ENCODE data around the gene STK25. TPM values are rescaled to one million over a fixed set of nuclear protein-coding genes. Genes with fewer than 3 reads are reported as not detected.

Gene STK25
- 289 TPM for polyA plus RNA-seq (ENCODE audit: insufficient read length)

DNA sequence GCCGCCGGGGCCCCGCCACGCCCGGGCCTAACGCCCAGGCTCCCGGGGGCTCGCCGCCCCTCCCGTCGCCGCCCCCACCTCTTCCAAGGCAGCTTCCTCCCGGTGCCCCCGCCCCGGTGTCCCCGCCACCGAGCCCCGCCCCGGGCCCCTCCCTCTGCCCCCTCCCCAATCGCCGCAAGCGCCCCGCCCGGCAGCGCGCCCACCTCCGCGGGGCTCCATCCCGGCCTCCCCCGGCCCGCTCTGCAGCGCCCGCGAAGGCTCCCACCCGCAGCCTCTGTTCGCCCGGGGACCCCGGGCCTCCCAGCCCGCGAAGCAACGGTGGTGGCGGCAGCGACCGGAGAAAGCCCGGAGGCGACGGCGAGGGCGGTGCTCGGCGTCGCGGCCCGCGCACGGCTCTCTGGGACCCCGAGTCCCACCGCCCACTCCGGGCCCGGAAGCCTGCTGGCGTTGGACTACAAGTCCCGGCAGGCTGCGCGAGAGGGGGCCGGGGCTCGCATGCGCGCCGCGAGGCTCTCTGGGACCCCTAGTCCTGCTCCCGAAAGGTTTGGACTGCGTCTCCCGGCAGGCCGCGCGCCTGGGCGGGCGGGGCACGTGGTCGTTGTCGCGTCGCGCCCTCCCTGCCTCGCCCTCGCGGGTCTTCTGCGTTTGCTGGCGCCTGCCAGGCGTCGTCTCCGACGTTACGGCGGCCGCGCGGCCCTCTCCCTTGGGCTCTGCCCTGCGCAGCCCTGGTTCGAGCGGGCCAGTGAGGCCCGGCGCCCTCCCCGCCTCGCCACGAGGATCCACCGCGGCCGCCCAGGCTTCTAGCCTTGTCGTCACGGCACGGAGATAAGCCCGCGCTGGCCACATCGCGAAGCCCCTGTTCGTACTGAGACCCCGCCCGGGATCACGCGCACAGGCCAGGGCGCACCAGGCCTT is at the start of gene STK25:
Gene STK25, minus strand, starts transcription at position 345 of the 915 bp plus-strand sequence. CDS start 549 bp downstream, outside the sequence.
- DNase-seq (ENCODE audit: low read depth), result peak; percentile 90

DNA sequence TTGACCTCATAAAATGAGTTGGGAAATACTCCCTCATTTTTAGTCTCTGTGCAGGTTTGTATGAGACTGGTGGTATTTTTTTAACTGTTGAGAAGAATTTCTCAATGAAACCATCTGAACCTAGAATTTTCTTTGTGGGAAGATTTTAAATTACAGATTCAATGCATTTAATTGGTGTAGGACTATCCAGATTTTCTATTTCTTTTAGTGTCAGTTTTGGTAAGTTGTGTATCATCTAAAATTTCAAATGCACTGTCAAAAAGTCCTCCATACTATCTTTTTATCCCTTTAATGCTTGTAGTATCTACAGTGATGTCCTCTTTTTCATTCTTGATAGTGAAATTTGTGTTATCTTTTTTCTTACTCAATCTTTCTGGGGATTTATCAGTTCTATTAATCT is 48.4 kb upstream of the STK25 start:
- no peak for DNase-seq (ENCODE audit: low read depth)

DNA sequence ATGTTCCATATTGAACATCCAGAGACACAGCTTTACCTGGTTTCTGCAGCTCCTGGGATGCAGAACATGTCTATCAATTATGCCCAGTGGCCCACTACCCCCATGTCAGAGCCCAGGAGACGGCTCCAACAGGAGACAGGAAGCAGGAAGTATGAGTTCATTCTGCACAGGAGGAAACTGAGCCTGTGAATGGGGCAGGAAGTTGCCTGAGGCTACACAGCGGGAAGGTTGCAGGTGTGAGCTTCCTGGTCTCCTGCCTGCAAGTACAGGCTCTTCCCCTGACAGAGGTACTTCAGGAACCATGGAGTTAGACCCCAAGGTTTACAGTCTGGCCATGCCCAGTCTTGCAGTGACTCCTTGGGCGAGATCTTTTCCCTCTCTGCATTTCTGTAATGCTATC is 47.3 kb upstream of the STK25 start:
- DNase-seq (ENCODE audit: low read depth), result no peak

DNA sequence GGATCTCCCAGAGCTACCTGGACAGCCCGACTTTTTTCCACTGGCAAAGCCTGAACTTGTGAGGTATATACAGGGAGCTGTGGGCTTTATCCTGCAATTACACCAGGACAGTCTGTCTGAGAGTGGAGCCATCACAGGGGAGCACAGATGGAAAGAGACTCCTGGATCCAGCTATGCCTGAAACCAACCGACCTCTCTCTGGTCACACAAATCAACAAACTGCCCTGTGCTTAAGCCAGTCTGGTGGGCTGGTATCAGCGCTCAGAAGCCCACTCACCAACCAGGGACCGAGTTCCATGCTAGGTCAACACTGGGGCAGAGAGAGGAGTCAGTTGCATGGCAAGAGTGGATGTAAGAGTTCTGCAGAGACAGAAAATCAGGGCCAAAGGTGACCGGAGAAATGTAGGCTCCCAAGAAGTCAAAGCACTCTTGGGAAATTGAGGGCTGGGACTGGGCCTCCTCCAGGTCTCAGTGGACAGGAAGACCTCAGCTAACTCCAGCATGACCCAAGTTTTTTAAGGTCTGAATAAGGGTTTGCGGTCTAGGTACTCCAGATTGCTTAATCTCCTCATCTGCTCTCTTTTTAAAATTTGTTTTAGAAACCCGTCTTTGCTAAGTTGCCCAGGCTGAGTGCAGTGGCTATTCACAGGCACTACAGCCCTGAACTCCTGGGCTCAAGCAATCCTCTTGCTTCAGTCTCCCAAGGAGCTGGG is 46.4 kb upstream of the STK25 start:
- no peak for DNase-seq (ENCODE audit: low read depth)

DNA sequence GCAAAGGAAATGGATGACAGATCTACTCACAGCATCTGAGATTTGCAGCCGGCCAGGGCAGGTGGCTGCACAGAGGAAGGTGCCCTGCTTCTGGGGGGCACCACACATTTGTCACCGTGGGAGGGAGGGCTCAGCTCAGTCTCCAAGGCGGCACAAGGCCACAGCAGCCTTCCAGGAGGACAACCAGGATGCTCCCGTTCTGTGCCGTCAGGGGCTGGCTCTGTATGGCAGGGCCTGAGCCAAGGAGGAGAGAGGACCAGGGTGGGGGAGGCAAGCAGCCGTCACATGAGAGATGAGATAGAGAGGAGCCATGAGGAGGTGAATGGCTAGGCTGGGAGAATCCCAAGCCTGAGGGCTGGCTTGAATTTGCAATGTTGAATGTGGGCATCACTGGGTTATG is 45.6 kb upstream of the STK25 start:
- DNase-seq (ENCODE audit: low read depth), result no peak

DNA sequence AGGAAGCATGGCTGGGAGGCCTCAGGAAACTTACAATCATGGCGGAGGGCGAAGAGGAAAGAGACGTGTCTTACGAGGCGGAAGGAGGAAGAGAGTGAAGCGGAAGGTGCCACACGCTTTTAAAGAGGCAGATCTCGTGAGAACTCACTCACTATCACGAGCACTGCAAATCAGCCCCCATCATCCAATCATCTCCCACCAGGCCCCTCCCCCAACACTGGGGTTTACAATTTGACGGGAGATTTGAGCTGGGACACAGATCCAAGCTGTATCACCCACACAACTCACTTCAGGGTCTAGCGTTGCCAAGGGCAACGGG is 45.1 kb upstream of the STK25 start:
- DNase-seq (ENCODE audit: low read depth), result no peak

DNA sequence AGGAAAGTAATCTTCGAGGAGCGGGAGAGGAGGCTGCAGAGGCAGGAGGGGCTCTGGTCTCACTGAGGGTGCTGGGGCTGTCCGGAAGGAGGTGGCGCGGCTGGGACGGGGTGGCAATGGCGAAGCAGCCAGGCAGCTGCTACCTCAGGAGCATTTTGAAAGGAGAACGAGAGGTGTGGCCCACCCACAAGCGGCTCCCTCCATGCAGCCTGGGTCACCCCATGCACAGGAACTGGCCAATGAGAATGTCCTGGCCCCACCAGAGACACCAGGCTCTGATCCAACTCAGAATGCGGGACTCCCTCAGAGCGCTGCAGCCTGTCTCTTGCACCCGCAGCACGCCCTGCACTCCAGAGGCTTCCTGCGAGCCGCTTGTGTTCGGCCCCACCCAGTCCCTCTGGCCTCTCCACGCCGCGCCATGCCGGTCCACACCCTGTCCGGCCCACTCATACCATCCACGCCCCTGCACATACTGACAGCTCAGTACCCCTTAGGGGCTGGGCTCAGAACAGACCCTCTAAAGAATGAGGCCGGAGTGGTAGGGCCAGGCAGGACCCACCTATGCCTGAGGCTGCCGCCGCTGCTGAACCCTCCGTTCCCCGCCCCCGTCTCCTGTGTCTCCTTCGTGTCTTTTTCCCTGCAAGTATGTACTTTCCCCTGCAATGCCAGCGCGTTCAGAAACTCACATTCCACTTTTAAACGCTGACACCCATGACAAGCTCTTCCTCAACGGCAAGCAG is 43.8 kb upstream of the STK25 start:
- no peak for DNase-seq (ENCODE audit: low read depth)

DNA sequence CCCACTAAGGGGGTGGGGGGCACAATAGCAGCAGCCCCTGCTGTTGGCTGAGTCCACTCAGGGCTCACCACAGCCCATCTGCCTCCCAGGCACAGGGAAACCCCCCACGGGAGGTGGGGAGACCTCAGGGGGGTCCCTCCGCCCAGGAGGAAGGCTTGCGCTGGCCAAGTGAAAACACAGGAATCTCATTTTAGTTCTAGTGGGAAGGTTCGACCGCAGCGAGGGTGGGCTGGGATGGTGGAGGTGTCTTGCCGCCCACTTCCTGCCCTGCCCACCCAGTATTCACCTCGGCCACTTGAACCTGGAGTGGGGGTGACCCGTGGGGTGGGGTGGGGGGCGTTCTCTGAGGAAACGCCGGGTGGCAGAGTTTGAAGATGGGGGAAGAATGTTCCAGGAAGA is 43.2 kb upstream of the STK25 start:
- DNase-seq (ENCODE audit: low read depth), result no peak

DNA sequence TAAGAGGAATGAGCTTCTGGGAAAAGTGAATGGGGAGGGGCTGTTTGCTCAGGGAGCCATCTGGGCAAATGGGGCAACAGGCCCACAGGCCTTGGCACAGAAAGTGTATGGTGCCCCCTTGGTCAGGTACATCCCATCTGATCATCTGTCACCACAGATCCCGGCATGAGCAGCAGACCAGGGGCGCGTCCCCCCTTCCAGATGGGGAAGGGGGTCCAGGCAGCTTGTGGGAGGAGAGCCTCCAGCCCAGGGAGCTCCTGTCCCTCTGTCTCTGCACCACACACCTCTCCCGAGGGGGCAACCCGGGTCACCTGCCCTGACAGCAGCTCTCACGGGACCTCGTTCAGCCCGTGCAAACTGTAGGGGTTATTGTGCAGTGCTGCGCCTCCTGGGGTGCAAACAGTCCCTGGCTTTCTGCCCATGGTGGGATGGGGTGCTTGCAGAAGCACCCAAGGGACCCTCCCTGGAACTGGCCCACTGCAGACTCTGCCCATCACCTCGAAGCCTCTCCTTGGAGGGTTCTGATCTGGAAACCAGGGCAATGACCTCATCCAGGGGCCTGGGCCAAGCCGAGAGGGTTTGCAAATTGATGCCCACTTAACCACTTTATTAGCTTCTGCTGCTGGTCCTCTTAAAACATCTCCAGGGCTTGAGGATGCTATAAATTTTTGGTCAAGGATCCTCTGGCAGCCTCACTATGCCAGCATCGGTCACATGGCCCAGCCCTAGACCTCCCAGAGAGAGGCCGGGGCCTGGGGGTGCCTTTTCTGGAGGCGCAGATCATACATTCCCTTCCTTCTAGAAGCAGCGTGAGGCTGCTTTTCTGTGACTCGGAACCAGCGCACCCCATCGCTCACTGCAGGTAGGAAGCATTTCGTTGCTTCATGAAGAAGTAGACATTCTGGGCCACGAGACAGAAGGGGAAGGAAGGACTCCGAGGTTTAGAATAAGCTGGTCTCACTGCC is 42.5 kb upstream of the STK25 start:
- no peak for DNase-seq (ENCODE audit: low read depth)

DNA sequence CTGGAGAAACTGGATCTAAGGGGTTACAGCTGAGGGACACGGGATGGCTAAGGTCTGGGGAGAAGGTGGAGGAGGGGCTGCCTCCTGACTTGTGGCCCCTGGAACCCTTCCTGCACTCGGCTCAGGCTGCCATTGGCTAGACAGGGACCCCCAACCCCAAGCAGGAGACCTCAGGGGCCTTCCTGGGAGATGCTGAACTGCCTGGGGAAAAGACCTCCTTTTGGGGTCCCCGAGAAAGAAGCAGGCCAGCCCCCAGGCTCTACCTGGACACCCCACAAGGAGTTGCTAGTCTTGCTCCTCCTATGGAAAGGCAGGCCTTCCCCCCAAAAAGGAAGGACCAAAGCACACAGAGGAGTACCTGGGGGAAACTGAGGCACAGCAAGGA is 40.1 kb upstream of the STK25 start:
- DNase-seq (ENCODE audit: low read depth), result no peak

DNA sequence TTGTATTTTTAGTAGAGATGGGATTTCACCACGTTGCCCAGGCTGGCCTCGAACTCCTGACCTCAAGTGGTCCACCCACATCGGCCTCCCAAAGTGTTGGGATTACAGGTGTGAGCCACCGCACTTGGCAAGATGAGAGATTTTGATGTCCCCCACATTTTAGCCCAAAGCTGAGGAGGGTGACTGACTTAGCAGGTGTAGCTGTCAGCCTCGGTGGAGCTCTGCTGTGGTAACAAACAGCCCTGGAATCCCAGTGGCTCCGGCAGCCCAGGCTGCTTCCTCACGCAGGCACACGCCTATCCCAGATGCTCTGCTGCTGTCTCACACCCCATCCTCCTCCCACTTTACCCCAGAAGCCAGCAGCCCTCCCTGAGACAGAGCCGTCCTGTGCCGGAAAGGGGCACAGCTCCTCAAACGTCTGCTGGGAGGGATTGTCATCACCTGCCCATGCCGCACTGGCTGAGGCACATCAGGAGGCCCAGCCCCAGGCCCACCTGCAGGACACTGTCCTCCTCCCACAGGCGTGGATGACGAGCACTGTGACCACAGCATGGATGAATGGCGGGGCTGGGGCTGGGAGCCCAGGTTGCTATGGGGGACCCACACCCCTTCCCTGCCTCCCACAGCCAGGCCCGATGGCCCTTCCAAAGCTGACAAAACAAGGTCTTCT is 39.5 kb upstream of the STK25 start:
- no peak for DNase-seq (ENCODE audit: low read depth)

DNA sequence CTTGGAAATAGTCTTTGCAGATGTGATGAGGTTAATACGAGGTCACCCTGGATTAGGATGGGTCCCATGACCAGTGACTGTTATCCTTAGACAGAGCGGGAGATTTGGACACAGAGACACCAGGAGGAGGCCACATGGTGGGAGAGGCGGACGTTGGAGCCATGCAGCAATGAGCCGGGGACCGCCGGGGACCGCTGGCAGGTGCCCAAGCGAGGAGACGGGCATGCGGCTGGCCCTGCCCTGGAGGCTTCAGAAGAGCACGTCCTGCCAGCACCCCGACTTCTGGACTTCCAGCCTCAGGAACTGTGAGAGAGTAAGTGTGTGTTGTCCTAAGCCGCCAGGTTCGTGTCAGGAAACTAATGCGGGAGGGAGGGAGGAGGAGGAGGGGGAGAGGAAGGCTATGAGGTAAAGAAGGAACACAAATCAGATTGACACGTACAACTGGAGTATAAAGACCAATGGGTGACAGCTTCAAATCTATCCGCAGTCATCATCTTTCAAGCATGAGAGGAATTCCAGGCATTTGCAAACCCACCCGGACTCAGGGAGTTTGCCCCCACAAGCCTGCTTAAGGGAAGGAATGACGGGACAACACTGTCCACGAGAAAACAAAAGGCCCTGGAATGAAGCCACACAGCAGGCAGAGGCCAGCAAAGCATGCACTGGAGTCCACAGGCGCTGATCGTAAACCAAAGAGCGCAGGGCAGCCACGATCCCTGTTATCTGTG is 38.6 kb upstream of the STK25 start:
- DNase-seq (ENCODE audit: low read depth), result no peak

DNA sequence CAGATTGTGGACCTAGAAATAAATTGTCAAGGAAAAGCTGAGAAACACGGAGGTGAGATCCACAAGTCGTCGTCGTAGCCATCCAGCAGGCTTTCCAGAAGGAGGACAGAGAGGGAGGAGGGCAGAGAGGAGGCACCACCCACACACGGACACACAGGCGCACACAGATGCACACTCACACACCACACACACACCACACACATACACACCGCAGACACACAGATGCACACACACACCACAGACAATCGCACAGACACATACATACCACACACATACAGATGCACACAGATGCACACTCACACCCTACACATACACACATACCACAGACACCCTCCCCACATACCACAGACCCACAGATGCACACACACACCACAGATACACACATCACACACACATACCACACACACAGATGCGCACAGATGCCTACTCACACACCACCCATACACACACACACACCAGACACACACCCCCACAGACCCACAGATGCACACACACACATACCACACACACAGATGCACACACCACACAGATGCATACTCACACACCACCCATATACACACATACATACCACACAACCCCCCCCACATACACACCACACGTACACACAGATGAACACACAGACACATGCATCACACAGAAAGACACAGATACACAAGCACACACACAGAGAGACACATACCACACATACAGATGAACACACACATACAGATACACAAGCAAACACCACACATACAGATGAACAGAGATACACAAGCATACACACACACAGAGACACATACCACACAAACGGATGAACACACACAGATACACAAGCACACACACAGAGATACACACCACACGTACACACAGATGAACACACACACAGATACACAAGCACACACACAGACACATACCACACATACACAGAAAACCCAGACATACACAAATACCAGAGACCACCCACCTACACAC is 37.4 kb upstream of the STK25 start:
- no peak for DNase-seq (ENCODE audit: low read depth)

DNA sequence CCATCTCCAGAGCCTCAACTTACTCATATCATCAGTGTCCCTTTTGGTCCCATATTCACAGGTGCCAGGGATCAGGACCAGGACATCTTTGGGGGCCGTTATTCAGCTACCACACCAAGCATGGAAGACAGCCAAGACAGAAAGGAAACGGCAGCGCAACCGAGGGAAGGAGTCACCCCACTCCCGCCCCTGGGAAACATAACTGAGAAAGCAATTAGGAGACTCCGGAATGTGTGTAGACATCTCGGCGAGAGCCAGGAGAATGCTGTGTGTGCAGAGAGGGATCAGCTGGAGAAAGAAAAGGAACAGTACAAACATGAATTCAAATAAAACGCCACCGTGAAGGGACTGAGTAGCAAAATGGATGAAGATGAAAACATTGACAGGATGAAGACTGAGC is 36.7 kb upstream of the STK25 start:
- DNase-seq (ENCODE audit: low read depth), result no peak

DNA sequence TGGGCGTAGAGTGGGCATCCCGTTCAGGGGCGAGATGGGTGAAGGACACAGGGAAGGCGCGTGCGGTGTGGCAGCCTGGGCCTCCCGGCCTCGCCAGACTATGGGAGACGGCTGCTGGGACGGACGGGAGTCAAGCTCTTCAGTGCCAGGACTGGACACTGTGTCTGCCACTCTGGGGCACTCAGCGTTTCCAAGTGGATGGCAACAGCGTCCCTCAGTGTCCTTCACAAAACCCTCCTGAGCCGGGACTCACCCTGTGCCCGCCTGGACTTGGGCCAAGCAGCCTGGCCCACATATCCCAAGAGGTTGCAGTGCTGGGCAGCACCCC is 33.9 kb upstream of the STK25 start:
- no peak for DNase-seq (ENCODE audit: low read depth)

DNA sequence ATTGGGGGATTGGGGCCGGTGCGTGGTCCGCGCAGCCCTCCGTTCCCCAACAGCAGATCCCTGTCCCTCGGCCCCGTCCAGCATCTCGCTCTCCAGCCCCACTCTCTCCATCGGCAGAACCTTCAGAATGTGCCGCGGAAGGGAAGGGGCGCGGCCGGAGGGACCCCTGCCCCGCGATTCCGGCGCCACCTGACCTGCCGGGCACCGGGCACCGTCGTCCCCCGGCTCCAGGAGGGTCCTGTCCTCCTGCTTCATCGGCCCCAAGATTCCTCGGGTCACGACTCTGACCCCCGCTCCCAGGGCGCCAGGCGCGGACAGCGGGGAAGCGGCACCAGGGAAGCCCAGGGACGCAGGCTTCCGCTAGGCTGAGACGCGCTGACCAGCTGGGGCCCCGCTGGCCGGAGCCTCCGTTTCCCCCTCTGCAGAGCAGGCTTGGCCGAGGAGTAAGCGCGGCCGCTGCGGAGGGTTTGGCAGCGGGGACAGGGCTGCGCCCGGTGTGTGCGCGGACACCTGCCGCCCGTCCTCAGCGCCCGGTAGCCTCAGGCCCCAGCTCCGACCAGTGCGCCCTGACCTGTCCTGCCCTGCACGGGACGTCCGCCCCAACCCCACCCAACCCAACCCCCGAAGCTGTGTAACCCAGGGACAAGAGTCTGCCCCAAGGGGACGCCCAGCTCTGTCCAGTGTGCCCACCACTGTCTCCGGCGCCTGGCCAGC is 33.3 kb upstream of the STK25 start:
- no peak for DNase-seq (ENCODE audit: low read depth)

DNA sequence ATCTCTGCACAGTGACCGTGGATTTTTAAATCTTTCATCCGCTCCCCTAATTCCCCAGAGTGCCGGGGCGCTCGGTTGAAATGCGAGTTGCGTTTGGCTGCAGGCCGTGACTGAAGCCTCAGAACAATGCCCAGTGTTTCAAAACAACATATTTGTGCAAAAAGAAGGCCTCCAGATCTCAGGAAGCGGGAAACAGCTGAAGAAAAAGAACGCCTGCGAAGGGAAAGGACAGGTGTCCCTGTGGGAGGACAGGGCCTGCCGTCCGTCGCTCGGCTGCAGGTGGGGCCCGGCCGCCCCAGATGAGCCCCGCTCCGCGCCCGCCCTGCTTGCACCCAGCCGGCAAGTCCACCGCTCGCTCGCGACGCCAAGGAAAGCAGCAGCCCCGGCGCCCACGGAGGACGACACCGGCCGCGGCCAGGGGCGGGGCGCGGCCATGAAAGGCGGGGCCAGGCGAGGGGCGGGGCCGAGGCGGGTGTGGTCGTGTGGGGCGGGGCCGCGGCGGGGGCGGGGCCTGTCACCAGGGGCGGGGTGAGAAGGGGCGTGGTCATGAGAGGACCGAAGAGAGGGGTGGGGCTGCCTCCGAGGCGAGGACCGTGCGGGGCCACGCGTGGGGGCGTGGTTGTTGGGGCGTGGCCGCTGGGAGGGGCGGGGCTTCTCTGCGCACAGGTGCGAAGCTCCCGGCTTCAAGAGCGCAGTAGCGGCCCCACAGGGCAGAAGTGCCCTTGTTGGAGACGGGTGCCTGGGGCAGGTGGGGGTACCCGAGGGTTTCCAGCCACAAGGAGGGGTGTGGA is 32.6 kb upstream of the STK25 start:
- DNase-seq (ENCODE audit: low read depth), result no peak

DNA sequence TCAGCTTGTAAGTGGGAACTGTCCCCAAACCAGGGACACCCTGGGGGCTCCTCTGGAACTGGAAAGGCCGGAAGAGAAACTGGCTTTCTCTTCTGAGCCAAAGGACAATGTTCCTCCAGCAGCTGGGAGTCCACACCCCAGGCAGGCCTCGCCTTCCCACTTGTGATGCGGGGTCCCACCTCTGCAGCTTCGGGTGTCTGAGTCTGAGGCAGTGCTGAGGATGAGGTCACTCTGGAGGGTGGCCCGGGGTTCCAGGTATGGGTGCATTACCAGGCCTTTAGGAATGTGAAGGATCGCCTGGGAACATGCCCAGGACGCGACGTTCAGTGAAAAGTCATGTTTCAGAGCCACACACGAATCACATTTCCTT is 32.0 kb upstream of the STK25 start:
- no peak for DNase-seq (ENCODE audit: low read depth)
